ENCODE results near the gene EDEM2. TPM values are rescaled to one million over a fixed set of nuclear protein-coding genes. Genes with fewer than 3 reads are reported as not detected.

The EDEM2 gene
- polyA plus RNA-seq, 1 experiment: 28.3 TPM

DNA sequence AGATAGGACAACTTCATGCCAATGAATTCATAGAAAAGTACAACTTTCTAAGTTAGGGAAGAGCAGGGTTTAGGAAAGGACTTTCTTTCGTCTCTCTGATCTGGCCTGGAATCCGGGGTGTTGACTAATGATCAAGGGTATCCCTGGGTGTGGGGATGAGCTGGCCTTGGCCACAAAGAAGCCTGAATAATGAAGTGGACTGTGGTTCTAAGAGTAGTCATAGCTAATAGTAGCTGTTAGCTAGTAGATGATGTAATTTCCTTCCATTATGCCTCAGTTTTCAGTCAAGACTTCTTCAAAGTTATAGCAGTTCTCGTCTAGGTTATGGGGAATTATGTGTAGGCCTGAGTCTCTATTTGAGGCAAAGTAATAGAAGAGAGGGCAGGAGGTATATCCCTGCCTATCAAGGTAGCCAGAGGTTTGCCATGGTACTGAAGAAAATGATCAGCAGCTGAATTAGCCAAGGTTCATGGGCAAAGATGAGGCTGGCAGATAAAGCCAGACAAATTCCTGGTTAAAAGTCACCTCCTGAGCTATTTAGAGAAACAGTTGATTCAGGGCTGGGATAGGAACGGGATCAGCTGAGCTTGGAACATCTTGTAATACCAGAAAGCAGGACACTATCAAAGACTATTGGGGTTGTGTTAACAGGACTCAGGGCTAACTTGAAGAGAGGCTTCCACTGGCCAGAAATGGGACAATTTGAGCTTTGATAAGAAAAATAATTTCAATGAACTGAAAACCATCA, 35.8 kb downstream of the EDEM2 start:
- ChIA-PET CTCF (interaction anchor here (0.6 to 1.4 kb wide), 2 partner anchors 15 to 152 kb away, joined by 4 to 11 read pairs; no protein-coding TSS in a partner anchor), POLR2A (no interaction called here)
- Histone ChIP-seq H3K4me3 (ENCODE audit: low read depth, low read length) (no peak overlapping the region), H3K27me3 (ENCODE audit: control insufficient read depth, insufficient read depth, low read length) (no peaks in the 10 kb centered on the region), H3K9me3 (ENCODE audit: control insufficient read depth, insufficient read depth, low read length) (no peaks in the 10 kb centered on the region), H3K27ac (ENCODE audit: low read depth, low read length) (peak overlapping the region; percentile 58)
- DNase-seq (ENCODE audit: low read depth, low spot score): no peak
- TF ChIP-seq, protein P1, sequence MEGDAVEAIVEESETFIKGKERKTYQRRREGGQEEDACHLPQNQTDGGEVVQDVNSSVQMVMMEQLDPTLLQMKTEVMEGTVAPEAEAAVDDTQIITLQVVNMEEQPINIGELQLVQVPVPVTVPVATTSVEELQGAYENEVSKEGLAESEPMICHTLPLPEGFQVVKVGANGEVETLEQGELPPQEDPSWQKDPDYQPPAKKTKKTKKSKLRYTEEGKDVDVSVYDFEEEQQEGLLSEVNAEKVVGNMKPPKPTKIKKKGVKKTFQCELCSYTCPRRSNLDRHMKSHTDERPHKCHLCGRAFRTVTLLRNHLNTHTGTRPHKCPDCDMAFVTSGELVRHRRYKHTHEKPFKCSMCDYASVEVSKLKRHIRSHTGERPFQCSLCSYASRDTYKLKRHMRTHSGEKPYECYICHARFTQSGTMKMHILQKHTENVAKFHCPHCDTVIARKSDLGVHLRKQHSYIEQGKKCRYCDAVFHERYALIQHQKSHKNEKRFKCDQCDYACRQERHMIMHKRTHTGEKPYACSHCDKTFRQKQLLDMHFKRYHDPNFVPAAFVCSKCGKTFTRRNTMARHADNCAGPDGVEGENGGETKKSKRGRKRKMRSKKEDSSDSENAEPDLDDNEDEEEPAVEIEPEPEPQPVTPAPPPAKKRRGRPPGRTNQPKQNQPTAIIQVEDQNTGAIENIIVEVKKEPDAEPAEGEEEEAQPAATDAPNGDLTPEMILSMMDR (IDR thresholded peaks at IDR 0.05; ENCODE audit: low read depth, low read length): no peak

DNA sequence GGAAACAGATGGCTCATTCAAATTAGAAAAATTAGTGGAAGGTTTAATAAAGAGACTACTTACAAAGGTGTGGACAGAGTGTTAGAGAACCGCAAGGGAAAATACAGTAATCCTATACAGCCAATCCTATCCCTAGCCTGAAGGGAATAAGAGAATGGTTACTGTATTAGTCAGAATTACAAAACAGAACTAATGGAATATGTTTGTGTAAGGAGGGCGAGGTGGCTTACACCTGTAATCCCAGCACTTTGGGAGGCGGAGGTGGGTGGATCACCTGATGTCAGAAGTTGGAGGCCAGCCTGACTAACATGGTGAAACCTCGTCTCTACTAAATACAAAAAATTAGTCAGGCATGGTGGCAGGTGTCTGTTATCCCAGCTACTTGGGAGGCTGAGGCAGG, 38.2 kb downstream of the EDEM2 start:
- DNase-seq (ENCODE audit: low read depth, low spot score): no peak
- POLR2A ChIA-PET: no interaction called here
- H3K27me3 ChIP-seq (ENCODE audit: control insufficient read depth, insufficient read depth, low read length): no peaks in the 10 kb centered on the region
- H3K4me3 ChIP-seq (ENCODE audit: low read depth, low read length): no peak overlapping the region
- H3K9me3 ChIP-seq (ENCODE audit: control insufficient read depth, insufficient read depth, low read length): no peaks in the 10 kb centered on the region
- CTCF ChIA-PET: interaction anchor here (1.1 kb wide), 1 partner anchor 13 kb away, joined by 5 read pairs; no protein-coding TSS in a partner anchor
- no peak overlapping the region for H3K27ac ChIP-seq (ENCODE audit: low read depth, low read length)
- TF ChIP-seq, protein P1 (IDR thresholded peaks at IDR 0.05; ENCODE audit: low read depth, low read length): no peak

DNA sequence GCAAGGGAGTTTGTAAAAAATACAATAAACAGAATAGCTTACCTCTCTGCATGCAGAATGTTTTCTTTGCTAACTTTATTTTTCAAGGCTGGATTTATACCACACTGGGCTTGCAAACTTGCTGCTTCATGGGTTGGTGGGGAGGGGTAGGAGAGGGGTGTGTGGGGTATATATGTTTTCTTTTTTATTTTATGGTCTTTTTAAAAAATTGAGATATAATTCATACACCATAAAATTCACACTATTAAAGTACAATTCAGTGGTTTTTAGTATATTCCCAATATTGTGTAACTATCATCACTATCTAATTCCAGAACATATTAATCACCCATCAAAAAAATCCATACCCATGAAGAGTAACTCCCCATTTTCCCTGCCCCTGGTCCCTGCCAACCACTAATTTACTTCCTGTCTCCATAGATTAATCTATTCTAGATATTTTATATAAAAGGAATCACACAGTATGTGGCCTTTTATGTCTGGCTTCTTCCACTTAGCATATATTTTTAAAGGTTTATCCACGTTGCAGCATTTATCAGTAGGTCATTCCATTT, 40.2 kb downstream of the EDEM2 start:
- no peak overlapping the region for H3K27ac ChIP-seq (ENCODE audit: low read depth, low read length)
- no peak for DNase-seq (ENCODE audit: low read depth, low spot score)
- H3K27me3 ChIP-seq (ENCODE audit: control insufficient read depth, insufficient read depth, low read length): no peaks in the 10 kb centered on the region
- H3K4me3 ChIP-seq (ENCODE audit: low read depth, low read length): no peak overlapping the region
- TF ChIP-seq, protein P1 (IDR thresholded peaks at IDR 0.05; ENCODE audit: low read depth, low read length): no peak
- no peaks in the 10 kb centered on the region for H3K9me3 ChIP-seq (ENCODE audit: control insufficient read depth, insufficient read depth, low read length)
- ChIA-PET CTCF (interaction anchor here (4.8 kb wide), 1 partner anchor 11 kb away, joined by 39 read pairs; no protein-coding TSS in a partner anchor), POLR2A (no interaction called here)

DNA sequence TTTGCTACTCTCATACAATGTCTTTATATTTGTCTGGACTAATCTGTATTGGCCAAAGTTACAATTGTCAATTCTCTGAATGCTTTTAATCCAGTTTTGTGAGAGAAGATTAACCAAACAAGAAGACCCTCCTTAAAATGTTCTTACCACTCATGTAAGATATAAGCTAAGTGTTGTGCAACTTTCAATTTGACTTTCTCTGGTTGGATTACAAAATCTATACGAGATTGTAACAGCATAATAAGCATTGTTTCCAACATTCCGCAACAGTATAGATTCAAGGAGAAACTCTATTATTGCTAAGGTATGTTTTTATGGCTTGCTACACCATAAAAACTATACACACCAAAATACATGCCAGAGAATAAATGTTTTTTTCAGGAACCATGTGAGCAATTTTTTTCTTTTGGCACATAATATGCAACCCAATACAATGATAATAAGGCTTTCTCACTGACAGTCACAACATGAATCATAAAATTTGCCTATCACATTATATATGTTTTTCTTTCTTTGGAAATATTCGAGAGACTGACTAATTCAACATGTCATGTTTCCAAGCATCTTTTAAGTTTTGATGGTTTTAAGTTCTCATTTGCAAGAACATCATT, 42.3 kb downstream of the EDEM2 start:
- no peaks in the 10 kb centered on the region for H3K27me3 ChIP-seq (ENCODE audit: control insufficient read depth, insufficient read depth, low read length)
- H3K9me3 ChIP-seq (ENCODE audit: control insufficient read depth, insufficient read depth, low read length): no peaks in the 10 kb centered on the region
- no peak overlapping the region for H3K4me3 ChIP-seq (ENCODE audit: low read depth, low read length)
- POLR2A ChIA-PET: no interaction called here
- H3K27ac ChIP-seq (ENCODE audit: low read depth, low read length): no peak overlapping the region
- TF ChIP-seq, protein P1 (IDR thresholded peaks at IDR 0.05; ENCODE audit: low read depth, low read length): no peak
- CTCF ChIA-PET: interaction anchor here (4.8 kb wide), 1 partner anchor 9 kb away, joined by 39 read pairs; no protein-coding TSS in a partner anchor
- no peak for DNase-seq (ENCODE audit: low read depth, low spot score)

DNA sequence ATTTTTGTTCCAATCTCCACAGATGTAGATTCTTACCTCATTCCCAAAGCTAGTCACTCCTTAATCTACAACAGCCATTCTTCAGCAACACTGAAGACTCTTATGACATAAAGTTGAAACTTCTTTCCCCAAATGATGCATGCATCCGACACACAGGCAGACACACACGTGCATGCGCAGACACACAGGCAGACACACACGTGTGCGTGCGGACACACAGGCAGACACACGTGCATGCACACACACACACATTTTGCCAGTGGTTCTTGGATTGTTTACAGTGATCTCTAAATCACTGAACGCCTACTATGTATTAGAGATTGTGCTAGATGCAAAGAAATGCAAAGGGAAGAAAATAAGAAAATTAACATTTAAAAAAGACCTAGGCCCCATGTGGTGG, 45.5 kb downstream of the EDEM2 start:
- H3K27me3 ChIP-seq (ENCODE audit: control insufficient read depth, insufficient read depth, low read length): no peaks in the 10 kb centered on the region
- ChIA-PET POLR2A (no interaction called here), CTCF (no interaction called here)
- TF ChIP-seq, protein P1 (IDR thresholded peaks at IDR 0.05; ENCODE audit: low read depth, low read length): no peak
- no peaks in the 10 kb centered on the region for H3K9me3 ChIP-seq (ENCODE audit: control insufficient read depth, insufficient read depth, low read length)
- DNase-seq (ENCODE audit: low read depth, low spot score): no peak
- H3K4me3 ChIP-seq (ENCODE audit: low read depth, low read length): no peak overlapping the region
- H3K27ac ChIP-seq (ENCODE audit: low read depth, low read length): no peak overlapping the region

All from AG04450 (cell line).